Lung (tissue), 12 donors: ENCODE measurements around the gene GRIP1. TPM values are rescaled to one million over a fixed set of nuclear protein-coding genes. Genes with fewer than 3 reads are reported as not detected.

Experiments used
- ATAC-seq: fragments of 200-7000 bp; cut with Tn5 transposase; one replicate; pipeline ENCODE4 v1.9.1; 2020; ENCODE audit warnings: moderate number of reproducible peaks; ENCODE audit not compliant: insufficient read depth, low FRiP score
- DNase-seq, 3 donors: peaks; one replicate each; pipeline ENCODE4 v3.0.0-alpha.2; 2013 to 2017
- H3K27ac ChIP-seq, 2 donors: one replicate each; pipeline ENCODE4 v1.5.1; 2013; ENCODE audit warnings: mild to moderate bottlenecking in 2 of 2, moderate library complexity in 2 of 2, control low read depth in 1 of 2, inconsistent platforms in 1 of 2, low read depth in 1 of 2, low read length in 1 of 2
- H3K27me3 ChIP-seq, 3 donors: one replicate each; pipeline ENCODE4 v1.5.1; 2013; ENCODE audit warnings: low read length in 2 of 3; ENCODE audit not compliant: control insufficient read depth in 3 of 3, insufficient read depth in 3 of 3
- H3K36me3 ChIP-seq, 4 donors: one replicate each; pipeline ENCODE4 v1.5.1; 2013; ENCODE audit warnings: low read length in 4 of 4, mild to moderate bottlenecking in 1 of 4, moderate library complexity in 1 of 4; ENCODE audit not compliant: control insufficient read depth in 4 of 4, insufficient read depth in 4 of 4
- H3K4me1 ChIP-seq, 5 donors: one replicate each; pipeline ENCODE4 v1.5.1; 2013; ENCODE audit warnings: low read length in 5 of 5, mild to moderate bottlenecking in 2 of 5, moderate library complexity in 1 of 5; ENCODE audit not compliant: control insufficient read depth in 5 of 5, insufficient read depth in 5 of 5
- H3K4me3 ChIP-seq: one replicate; pipeline ENCODE4 v1.5.1; 2013; ENCODE audit warnings: mild to moderate bottlenecking, control low read depth, moderate library complexity
- H3K9ac ChIP-seq, 2 donors: one replicate each; pipeline ENCODE4 v1.5.1; 2013; ENCODE audit warnings: low read length in 2 of 2, control low read depth in 1 of 2; ENCODE audit not compliant: insufficient read depth in 1 of 2
- H3K9me3 ChIP-seq, 4 donors: one replicate each; pipeline ENCODE4 v1.5.1; 2013; ENCODE audit warnings: low read length in 3 of 4, mild to moderate bottlenecking in 1 of 4, moderate library complexity in 1 of 4; ENCODE audit not compliant: control insufficient read depth in 4 of 4, insufficient read depth in 3 of 4
- CTCF ChIP-seq: IDR thresholded peaks from 2 replicates; pipeline ENCODE4 v1.5.1; 2012; ENCODE audit warnings: mild to moderate bottlenecking; ENCODE audit errors: control extremely low read depth, extremely low read depth
- WGBS, 2 donors: extraction: QIAGEN DNeasy Blood & Tissue Kit; methylation state at CpG; one replicate each; pipeline ENCODE4 v1.1.7; 2013; 5-methylcytosine and 5-hydroxymethylcytosine counted together
- polyA plus RNA-seq, 2 donors: library from polyadenylated mRNA; stranded (reverse); fragments of 200-250 nt; gene quantifications; one replicate each; pipeline ENCODE4 v1.2.1, GENCODE V29; 2013
- total RNA-seq, 2 donors: library from RNA; depleted of rRNA in 1 of 2; stranded (reverse); fragments of >200 nt in 1 of 2; gene quantifications; one replicate each; pipeline ENCODE4 v1.2.1, GENCODE V29; 2014 to 2021
- donor health status: control.
- donor health status: control.
- donor health status: Bipolar disorder and iron deficiency.
- donor health status: healthy.
- donor health status: DM: yes; HTN: yes; CAD: no.

Gene GRIP1
- total and polyA plus RNA-seq, 4 donors = 0.20 to 3.6 (median 0.83) TPM

GRCh38 chr12:66341126-66341525 lies 337.8 kb downstream of the GRIP1 start:
- TF ChIP-seq CTCF = no peak
- WGBS, 2 donors = 99 to 100% methylated on average over 4 of the region's 4 CpGs
- no peak overlapping the region for H3K4me3 ChIP-seq
- peaks cover 7 to 21% (median 13%) of the 10 kb centered on the region in 4 donors for H3K36me3 ChIP-seq
- ATAC-seq = no peak
- no peak for DNase-seq
- H3K4me1 ChIP-seq = no peaks in the 10 kb centered on the region
- H3K9ac ChIP-seq = no peak overlapping the region
- H3K27ac ChIP-seq = no peak overlapping the region
- H3K9me3 ChIP-seq = peaks cover 0 to 14% (median 7%) of the 10 kb centered on the region in 4 donors
- H3K27me3 ChIP-seq = no peaks in the 10 kb centered on the region

DNA sequence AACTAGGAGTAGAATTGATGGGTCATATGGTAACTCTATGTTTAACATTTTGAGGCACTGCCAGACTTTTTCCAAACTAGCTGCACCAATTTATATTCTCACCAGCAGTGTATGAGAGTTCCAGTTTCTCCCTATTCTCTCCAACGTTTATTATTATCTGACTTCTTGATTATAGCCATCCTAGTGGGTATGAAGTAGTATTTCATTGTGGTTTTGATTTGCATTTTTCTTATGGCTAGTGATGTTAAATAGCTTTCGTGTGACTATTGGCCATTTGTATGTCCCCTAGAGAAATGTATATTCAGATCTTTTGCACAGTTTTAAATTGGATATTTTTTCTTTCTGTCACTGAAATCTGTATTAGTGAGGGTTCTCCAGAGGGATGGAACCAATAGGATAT lies 338.7 kb downstream of the GRIP1 start:
- H3K4me1 ChIP-seq = no peaks in the 10 kb centered on the region
- peaks cover 0 to 14% (median 7%) of the 10 kb centered on the region in 4 donors for H3K9me3 ChIP-seq
- H3K36me3 ChIP-seq = peaks cover 7 to 21% (median 13%) of the 10 kb centered on the region in 4 donors
- no peaks in the 10 kb centered on the region for H3K27me3 ChIP-seq
- H3K9ac ChIP-seq = no peak overlapping the region
- no peak for ATAC-seq
- no peak for TF ChIP-seq CTCF
- H3K27ac ChIP-seq = no peak overlapping the region
- no peak for DNase-seq
- H3K4me3 ChIP-seq = no peak overlapping the region
- 96 to 98% methylated on average over 2 of the region's 2 CpGs for WGBS, 2 donors

GRCh38 chr12:66337381-66338010 lies 341.4 kb downstream of the GRIP1 start:
- H3K36me3 ChIP-seq = peaks cover 7 to 21% (median 11%) of the 10 kb centered on the region in 4 donors
- no peak overlapping the region for H3K9ac ChIP-seq
- no peak for TF ChIP-seq CTCF
- ATAC-seq (no peak), DNase-seq (no peak)
- H3K4me3 ChIP-seq = no peak overlapping the region
- no peaks in the 10 kb centered on the region for H3K27me3 ChIP-seq
- no peak overlapping the region for H3K27ac ChIP-seq
- 99 to 100% methylated on average over 2 of the region's 2 CpGs for WGBS, 2 donors
- H3K9me3 ChIP-seq = peaks cover 0 to 13% (median 6%) of the 10 kb centered on the region in 4 donors
- no peaks in the 10 kb centered on the region for H3K4me1 ChIP-seq

GRCh38 chr12:66335746-66336145 lies 343.1 kb downstream of the GRIP1 start:
- TF ChIP-seq CTCF = no peak
- Histone ChIP-seq H3K27me3 (no peaks in the 10 kb centered on the region), H3K9ac (no peak overlapping the region), H3K36me3 (peaks cover 6 to 11% (median 8%) of the 10 kb centered on the region in 4 donors), H3K4me3 (no peak overlapping the region), H3K4me1 (no peaks in the 10 kb centered on the region), H3K27ac (no peak overlapping the region), H3K9me3 (peaks cover 0 to 5% (median 3%) of the 10 kb centered on the region in 4 donors)
- ATAC-seq = no peak
- no peak for DNase-seq
- 98 to 100% methylated on average over 2 of the region's 2 CpGs for WGBS, 2 donors
